Loucy (cell line): ENCODE measurements around the gene ERAL1.

ENCODE experiments used
- H2AFZ ChIP-seq: fragments of 200-600 bp; sonication (generic); 2 replicates; pipeline ENCODE4 v1.6.0; 2016; ENCODE audit warnings: antibody characterized with exemption, mild to moderate bottlenecking, low read length, moderate library complexity
- H3F3A ChIP-seq: fragments of 200-600 bp; 2 replicates; pipeline ENCODE4 v1.6.0; 2016; ENCODE audit warnings: antibody characterized with exemption, low read depth, mild to moderate bottlenecking
- H3K27me3 ChIP-seq: fragments of 200-600 bp; sonication (generic); 2 replicates; pipeline ENCODE4 v1.6.1; 2014; ENCODE audit warnings: low read length, mild to moderate bottlenecking; ENCODE audit not compliant: insufficient read depth, poor library complexity, severe bottlenecking
- H3K36me3 ChIP-seq: fragments of 200-600 bp; sonication (generic); 2 replicates; pipeline ENCODE4 v1.6.1; 2016; ENCODE audit warnings: low read length; ENCODE audit not compliant: insufficient read depth
- H3K4me1 ChIP-seq: fragments of 200-600 bp; sonication (generic); 2 replicates; pipeline ENCODE4 v1.5.1; 2014; ENCODE audit warnings: low read length, mild to moderate bottlenecking; ENCODE audit not compliant: insufficient read depth, poor library complexity, severe bottlenecking
- H3K4me2 ChIP-seq: fragments of 200-600 bp; sonication (generic); 2 replicates; pipeline ENCODE4 v1.6.0; 2014; ENCODE audit warnings: antibody characterized with exemption, low read length, low read depth, mild to moderate bottlenecking; ENCODE audit not compliant: poor library complexity, severe bottlenecking
- H3K4me3 ChIP-seq: fragments of 200-600 bp; sonication (generic); 2 replicates; pipeline ENCODE4 v1.5.1; 2014; ENCODE audit warnings: low read length, mild to moderate bottlenecking, mixed read lengths; ENCODE audit not compliant: poor library complexity, severe bottlenecking
- H3K79me2 ChIP-seq: fragments of 200-600 bp; sonication (generic); 2 replicates; pipeline ENCODE4 v1.6.1; 2014; ENCODE audit warnings: low read length; ENCODE audit not compliant: insufficient read depth
- H3K9ac ChIP-seq: fragments of 200-600 bp; sonication (generic); 2 replicates; pipeline ENCODE4 v1.6.0; 2014; ENCODE audit warnings: mild to moderate bottlenecking, low read depth, low read length, moderate library complexity; ENCODE audit not compliant: poor library complexity, severe bottlenecking
- H3K9me2 ChIP-seq: fragments of 200-600 bp; sonication (generic); replicated peaks from 2 replicates; pipeline ENCODE4 v1.6.1; 2016; ENCODE audit warnings: low read depth, low read length, mixed read lengths
- H3K9me3 ChIP-seq: fragments of 200-600 bp; sonication (generic); 2 replicates; pipeline ENCODE4 v1.6.1; 2014; ENCODE audit warnings: mild to moderate bottlenecking, antibody characterized with exemption, low read length, low read depth; ENCODE audit not compliant: insufficient read depth
- H4K20me1 ChIP-seq: fragments of 200-600 bp; sonication (generic); 2 replicates; pipeline ENCODE4 v1.6.0; 2014; ENCODE audit warnings: antibody characterized with exemption, low read length, mild to moderate bottlenecking; ENCODE audit not compliant: insufficient read depth, poor library complexity, severe bottlenecking
- EZH2phosphoT487 ChIP-seq: fragments of 200-600 bp; IDR thresholded peaks from 2 replicates; pipeline ENCODE4 v1.6.1; 2018; ENCODE audit warnings: antibody characterized with exemption, mild to moderate bottlenecking, moderate library complexity, borderline replicate concordance
- TF ChIP-seq, protein P1 (sequence below): fragments of 200-600 bp; sonication (generic); conservative IDR thresholded peaks from 2 replicates; pipeline ENCODE4 v1.5.1; 2014; ENCODE audit warnings: mild to moderate bottlenecking, antibody characterized with exemption, low read length

The ERAL1 gene

DNA sequence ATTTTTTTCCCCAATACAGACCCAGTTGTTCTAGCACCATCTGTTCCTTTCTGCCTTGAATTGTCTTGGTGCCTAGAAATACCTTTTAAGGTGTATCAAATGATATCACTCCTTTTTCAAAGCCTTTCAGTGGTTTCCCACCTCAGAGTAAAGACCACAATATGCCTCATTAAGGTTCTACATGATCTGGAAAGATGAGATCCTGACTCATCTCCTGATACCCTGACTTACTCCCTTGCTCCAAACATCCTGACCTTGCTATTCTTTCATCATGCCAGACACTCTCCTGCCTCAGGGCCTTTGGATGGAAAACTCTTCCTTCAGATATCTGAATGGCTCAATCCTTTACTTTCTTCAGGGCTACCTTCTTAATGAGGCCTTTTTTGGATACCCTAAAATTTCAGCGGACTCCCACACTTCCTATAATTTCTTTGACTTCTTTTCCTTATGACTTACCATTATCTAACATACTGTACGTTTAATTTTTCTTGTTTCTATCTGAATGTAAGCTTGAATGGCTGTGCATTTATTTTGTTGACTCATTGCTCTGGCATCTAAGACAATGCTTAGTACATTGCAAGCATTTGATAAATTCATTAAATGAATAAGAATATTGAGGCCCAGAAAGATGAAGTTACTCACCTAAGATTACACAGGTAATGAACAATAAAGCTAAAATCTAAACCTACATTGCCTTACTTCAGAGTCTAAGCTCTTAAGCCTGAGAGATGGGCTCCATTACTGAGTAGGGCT lies 23.5 kb downstream of the ERAL1 start:
- H3K4me1 ChIP-seq: no peaks in the 10 kb centered on the region
- no peaks in the 10 kb centered on the region for H3F3A ChIP-seq
- no peaks in the 10 kb centered on the region for H3K79me2 ChIP-seq
- H3K36me3 ChIP-seq: peaks cover 26% of the 10 kb centered on the region; the same call in 1 of the 2 replicates
- no peaks in the 10 kb centered on the region for H3K27me3 ChIP-seq
- no peaks in the 10 kb centered on the region for H3K9me3 ChIP-seq
- no peak overlapping the region for H2AFZ ChIP-seq
- H3K9ac ChIP-seq: no peak overlapping the region
- H3K4me2 ChIP-seq: no peak overlapping the region
- TF ChIP-seq, protein P1, sequence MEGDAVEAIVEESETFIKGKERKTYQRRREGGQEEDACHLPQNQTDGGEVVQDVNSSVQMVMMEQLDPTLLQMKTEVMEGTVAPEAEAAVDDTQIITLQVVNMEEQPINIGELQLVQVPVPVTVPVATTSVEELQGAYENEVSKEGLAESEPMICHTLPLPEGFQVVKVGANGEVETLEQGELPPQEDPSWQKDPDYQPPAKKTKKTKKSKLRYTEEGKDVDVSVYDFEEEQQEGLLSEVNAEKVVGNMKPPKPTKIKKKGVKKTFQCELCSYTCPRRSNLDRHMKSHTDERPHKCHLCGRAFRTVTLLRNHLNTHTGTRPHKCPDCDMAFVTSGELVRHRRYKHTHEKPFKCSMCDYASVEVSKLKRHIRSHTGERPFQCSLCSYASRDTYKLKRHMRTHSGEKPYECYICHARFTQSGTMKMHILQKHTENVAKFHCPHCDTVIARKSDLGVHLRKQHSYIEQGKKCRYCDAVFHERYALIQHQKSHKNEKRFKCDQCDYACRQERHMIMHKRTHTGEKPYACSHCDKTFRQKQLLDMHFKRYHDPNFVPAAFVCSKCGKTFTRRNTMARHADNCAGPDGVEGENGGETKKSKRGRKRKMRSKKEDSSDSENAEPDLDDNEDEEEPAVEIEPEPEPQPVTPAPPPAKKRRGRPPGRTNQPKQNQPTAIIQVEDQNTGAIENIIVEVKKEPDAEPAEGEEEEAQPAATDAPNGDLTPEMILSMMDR: no peak
- no peak for TF ChIP-seq EZH2phosphoT487
- H4K20me1 ChIP-seq: no peaks in the 10 kb centered on the region
- no peak overlapping the region for H3K4me3 ChIP-seq
- no peaks in the 10 kb centered on the region for H3K9me2 ChIP-seq

DNA sequence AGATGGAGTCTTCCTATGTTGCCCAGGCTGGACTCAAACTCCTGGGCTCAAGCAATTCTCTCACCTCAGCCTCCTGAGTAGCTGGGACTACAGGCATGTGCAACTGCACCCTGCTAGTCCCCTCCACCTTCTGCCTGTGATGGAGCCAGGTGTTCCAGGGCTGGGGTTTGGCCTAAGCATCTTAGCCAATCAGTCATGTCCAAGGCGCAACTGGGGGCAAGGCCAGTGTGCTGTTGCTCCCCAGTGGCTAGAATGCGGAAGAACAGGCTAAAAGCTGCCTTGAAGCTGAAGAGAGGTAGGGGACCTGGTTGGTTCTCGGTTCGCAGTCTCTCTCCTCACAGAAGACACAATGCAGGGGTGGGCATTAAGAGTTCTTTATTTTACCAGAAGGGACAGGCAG lies 24.2 kb downstream of the ERAL1 start:
- Histone ChIP-seq H3K4me3 (no peak overlapping the region), H3K9me2 (no peaks in the 10 kb centered on the region), H3K4me1 (no peaks in the 10 kb centered on the region), H2AFZ (no peak overlapping the region), H3F3A (no peaks in the 10 kb centered on the region), H3K27me3 (no peaks in the 10 kb centered on the region), H3K9ac (no peak overlapping the region), H3K79me2 (no peaks in the 10 kb centered on the region), H3K9me3 (no peaks in the 10 kb centered on the region), H3K36me3 (peaks cover 26% of the 10 kb centered on the region; the same call in 1 of the 2 replicates), H4K20me1 (no peaks in the 10 kb centered on the region), H3K4me2 (no peak overlapping the region)
- TF ChIP-seq, protein P1: peak; percentile 43
- no peak for TF ChIP-seq EZH2phosphoT487

DNA sequence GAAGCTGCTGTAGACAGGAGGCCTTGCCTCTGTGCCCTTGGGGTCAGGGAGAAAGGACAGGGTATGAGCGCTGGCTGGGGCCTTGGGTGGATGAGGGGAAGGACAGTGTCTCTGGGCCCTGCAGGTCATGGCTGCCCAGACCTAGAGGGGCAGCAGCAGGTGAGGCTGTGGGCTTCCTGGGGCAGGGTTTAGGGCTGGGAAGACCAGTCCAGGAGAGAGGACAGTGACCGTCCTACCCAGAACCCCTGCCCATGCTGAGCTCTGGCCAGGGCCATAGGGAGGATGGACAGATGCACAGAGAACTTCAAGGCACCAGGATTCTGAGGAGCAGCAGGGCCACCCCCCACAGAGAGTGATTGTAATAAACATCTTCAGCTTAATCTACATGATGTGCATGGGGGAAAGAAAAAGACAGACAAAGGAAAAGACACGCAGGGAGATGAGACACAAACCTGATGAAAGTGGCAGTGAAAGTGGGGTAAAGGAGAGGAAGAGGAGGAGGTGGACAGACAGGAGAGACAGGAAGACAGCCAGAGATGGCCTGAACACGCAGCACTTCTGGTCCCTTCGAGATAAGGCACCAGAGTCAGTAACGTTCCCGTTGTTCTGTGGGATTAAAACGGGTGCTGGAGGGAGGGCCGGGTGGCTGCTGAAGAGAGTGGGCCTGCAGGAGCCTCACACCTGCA lies 25.2 kb downstream of the ERAL1 start:
- no peaks in the 10 kb centered on the region for H3F3A ChIP-seq
- H3K79me2 ChIP-seq: no peaks in the 10 kb centered on the region
- H3K36me3 ChIP-seq: peaks cover 26% of the 10 kb centered on the region; the same call in 1 of the 2 replicates
- no peaks in the 10 kb centered on the region for H3K27me3 ChIP-seq
- H3K9me2 ChIP-seq: no peaks in the 10 kb centered on the region
- no peaks in the 10 kb centered on the region for H3K9me3 ChIP-seq
- no peak overlapping the region for H3K4me2 ChIP-seq
- no peak overlapping the region for H2AFZ ChIP-seq
- no peak overlapping the region for H3K4me3 ChIP-seq
- H4K20me1 ChIP-seq: no peaks in the 10 kb centered on the region
- no peak for TF ChIP-seq EZH2phosphoT487
- TF ChIP-seq, protein P1: no peak
- no peaks in the 10 kb centered on the region for H3K4me1 ChIP-seq
- H3K9ac ChIP-seq: no peak overlapping the region
